ENCODE data around the gene EPHB2. TPM values are rescaled to one million over a fixed set of nuclear protein-coding genes. Genes with fewer than 3 reads are reported as not detected.

EPHB2 gene
- total and polyA plus RNA-seq, 2 donors from 2014 or later = 3.0 to 9.5 TPM

- H3K27ac ChIP-seq (ENCODE audit: low read depth in 2 of 2, low read length in 2 of 2) = no peak overlapping the region
- no peak overlapping the region for H3K4me3 ChIP-seq (ENCODE audit: low read length in 3 of 3)
- no peak for DNase-seq
- no peaks in the 10 kb centered on the region for H3K9me3 ChIP-seq (ENCODE audit: control insufficient read depth in 2 of 3, insufficient read depth in 1 of 3, low read length in 3 of 3)
- TF ChIP-seq, protein P1, sequence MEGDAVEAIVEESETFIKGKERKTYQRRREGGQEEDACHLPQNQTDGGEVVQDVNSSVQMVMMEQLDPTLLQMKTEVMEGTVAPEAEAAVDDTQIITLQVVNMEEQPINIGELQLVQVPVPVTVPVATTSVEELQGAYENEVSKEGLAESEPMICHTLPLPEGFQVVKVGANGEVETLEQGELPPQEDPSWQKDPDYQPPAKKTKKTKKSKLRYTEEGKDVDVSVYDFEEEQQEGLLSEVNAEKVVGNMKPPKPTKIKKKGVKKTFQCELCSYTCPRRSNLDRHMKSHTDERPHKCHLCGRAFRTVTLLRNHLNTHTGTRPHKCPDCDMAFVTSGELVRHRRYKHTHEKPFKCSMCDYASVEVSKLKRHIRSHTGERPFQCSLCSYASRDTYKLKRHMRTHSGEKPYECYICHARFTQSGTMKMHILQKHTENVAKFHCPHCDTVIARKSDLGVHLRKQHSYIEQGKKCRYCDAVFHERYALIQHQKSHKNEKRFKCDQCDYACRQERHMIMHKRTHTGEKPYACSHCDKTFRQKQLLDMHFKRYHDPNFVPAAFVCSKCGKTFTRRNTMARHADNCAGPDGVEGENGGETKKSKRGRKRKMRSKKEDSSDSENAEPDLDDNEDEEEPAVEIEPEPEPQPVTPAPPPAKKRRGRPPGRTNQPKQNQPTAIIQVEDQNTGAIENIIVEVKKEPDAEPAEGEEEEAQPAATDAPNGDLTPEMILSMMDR (IDR thresholded peaks at IDR 0.05; ENCODE audit: borderline replicate concordance, extremely low read depth, insufficient read depth) = no peak
- no peaks in the 10 kb centered on the region for H3K27me3 ChIP-seq (ENCODE audit: control insufficient read depth, insufficient read depth, low read length)
- H3K36me3 ChIP-seq (ENCODE audit: control insufficient read depth in 2 of 3, insufficient read depth in 3 of 3, low read length in 3 of 3) = no peaks in the 10 kb centered on the region
- H3K9ac ChIP-seq (ENCODE audit: low read length in 3 of 3) = no peak overlapping the region
- H3K4me1 ChIP-seq (ENCODE audit: control insufficient read depth in 2 of 3, insufficient read depth in 2 of 3, low read depth in 1 of 3, low read length in 3 of 3) = peaks cover 0 to 3% (median 0%) of the 10 kb centered on the region in 3 donors
- no peak for FAIRE-seq
- intact Hi-C loops (cut with DNase I) = no loop called here
These were observed 44.2 kb downstream of the EPHB2 start for GRCh38 chr1:22754824-22755223.

DNA sequence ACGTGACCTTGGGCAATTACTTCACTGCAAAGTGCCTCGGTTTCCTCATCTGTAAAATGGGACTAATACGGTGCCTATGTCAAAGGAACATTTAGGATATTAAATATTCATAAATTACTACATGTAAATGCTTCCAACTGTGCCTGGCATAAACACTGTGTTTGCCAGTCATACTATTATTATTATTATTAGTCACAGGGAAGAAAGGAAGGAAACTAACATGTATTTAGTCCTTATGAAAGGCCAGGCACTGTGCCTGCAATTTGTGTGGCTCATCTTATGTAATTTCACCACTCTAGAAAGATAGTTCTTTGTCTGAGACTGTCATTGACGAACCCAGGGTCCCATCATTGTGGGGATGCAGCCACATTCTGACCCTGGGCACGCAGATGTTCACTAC lies 45.0 kb downstream of the EPHB2 start:
- H3K4me3 ChIP-seq (ENCODE audit: low read length in 3 of 3) = no peak overlapping the region
- no peak for FAIRE-seq
- no peak overlapping the region for H3K27ac ChIP-seq (ENCODE audit: low read depth in 2 of 2, low read length in 2 of 2)
- no peaks in the 10 kb centered on the region for H3K9me3 ChIP-seq (ENCODE audit: control insufficient read depth in 2 of 3, insufficient read depth in 1 of 3, low read length in 3 of 3)
- H3K4me1 ChIP-seq (ENCODE audit: control insufficient read depth in 2 of 3, insufficient read depth in 2 of 3, low read depth in 1 of 3, low read length in 3 of 3) = no peaks in the 10 kb centered on the region
- no peaks in the 10 kb centered on the region for H3K36me3 ChIP-seq (ENCODE audit: control insufficient read depth in 2 of 3, insufficient read depth in 3 of 3, low read length in 3 of 3)
- intact Hi-C loops (cut with DNase I) = no loop called here
- TF ChIP-seq, protein P1 (IDR thresholded peaks at IDR 0.05; ENCODE audit: borderline replicate concordance, extremely low read depth, insufficient read depth) = no peak
- H3K27me3 ChIP-seq (ENCODE audit: control insufficient read depth, insufficient read depth, low read length) = no peaks in the 10 kb centered on the region
- no peak overlapping the region for H3K9ac ChIP-seq (ENCODE audit: low read length in 3 of 3)
- no peak for DNase-seq

DNA sequence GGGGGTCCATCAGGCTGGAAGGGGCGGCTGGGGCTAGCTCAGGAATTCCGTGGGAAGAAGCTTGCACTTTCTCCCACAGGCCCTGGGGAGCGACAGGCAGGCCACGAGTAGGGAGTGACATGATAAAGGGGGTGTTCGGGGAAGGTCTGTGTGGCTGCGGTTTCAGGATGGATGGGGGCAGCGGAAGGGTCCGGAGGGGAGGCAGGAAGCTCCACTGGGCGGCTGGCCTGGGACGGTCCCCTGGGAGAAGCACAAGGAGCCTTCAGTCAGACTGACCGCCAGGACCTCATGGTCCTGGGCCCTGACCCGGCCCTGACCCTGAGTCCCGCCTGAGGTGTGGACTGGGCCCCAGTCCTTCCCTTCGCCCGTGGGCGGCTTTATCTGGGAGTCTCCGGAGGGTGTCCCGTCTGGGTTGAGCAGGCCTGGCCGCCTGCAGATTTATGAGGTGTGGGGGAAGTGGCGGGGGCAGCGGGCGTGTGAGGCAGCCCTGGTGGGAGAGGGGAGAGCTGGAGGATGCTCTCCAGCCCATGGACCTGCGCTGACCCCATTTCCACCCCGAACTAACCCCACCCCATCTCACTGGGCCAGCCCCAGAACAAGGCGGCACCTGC lies 45.6 kb downstream of the EPHB2 start:
- Histone ChIP-seq H3K9me3 (ENCODE audit: control insufficient read depth in 2 of 3, insufficient read depth in 1 of 3, low read length in 3 of 3) (no peaks in the 10 kb centered on the region), H3K4me1 (ENCODE audit: control insufficient read depth in 2 of 3, insufficient read depth in 2 of 3, low read depth in 1 of 3, low read length in 3 of 3) (no peaks in the 10 kb centered on the region), H3K9ac (ENCODE audit: low read length in 3 of 3) (no peak overlapping the region), H3K27me3 (ENCODE audit: control insufficient read depth, insufficient read depth, low read length) (no peaks in the 10 kb centered on the region), H3K4me3 (ENCODE audit: low read length in 3 of 3) (no peak overlapping the region), H3K36me3 (ENCODE audit: control insufficient read depth in 2 of 3, insufficient read depth in 3 of 3, low read length in 3 of 3) (no peaks in the 10 kb centered on the region), H3K27ac (ENCODE audit: low read depth in 2 of 2, low read length in 2 of 2) (no peak overlapping the region)
- DNase-seq (peak in 4 of 5 donors; percentile 65 to 77 (median 72)), FAIRE-seq (no peak)
- TF ChIP-seq, protein P1 (IDR thresholded peaks at IDR 0.05; ENCODE audit: borderline replicate concordance, extremely low read depth, insufficient read depth) = no peak
- intact Hi-C loops (cut with DNase I) = no loop called here

DNA sequence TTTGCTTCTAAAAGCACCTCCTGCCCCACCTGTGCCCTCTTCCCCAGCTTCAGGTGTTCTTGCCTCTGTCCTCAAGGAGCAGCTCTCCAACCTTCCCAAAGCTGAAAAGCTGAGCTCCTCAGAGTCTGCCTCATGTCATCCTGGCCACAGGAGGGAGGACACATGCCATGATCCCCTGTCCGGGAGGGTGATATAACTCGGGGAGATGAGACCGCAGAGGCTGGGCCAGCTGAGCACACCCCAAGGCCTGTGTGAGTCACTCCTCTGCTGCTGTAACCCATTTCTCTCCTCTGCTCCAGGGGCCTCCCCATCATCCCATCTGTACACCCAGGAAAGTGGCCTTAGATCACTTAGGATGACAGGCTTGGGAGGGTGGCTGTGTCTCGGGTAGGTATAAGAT lies 49.8 kb downstream of the EPHB2 start:
- Histone ChIP-seq H3K27ac (ENCODE audit: low read depth in 2 of 2, low read length in 2 of 2) (no peak overlapping the region), H3K36me3 (ENCODE audit: control insufficient read depth in 2 of 3, insufficient read depth in 3 of 3, low read length in 3 of 3) (no peaks in the 10 kb centered on the region), H3K4me1 (ENCODE audit: control insufficient read depth in 2 of 3, insufficient read depth in 2 of 3, low read depth in 1 of 3, low read length in 3 of 3) (no peaks in the 10 kb centered on the region), H3K27me3 (ENCODE audit: control insufficient read depth, insufficient read depth, low read length) (no peaks in the 10 kb centered on the region), H3K9ac (ENCODE audit: low read length in 3 of 3) (no peak overlapping the region), H3K4me3 (ENCODE audit: low read length in 3 of 3) (no peak overlapping the region), H3K9me3 (ENCODE audit: control insufficient read depth in 2 of 3, insufficient read depth in 1 of 3, low read length in 3 of 3) (no peaks in the 10 kb centered on the region)
- intact Hi-C loops (cut with DNase I) = no loop called here
- no peak for FAIRE-seq
- TF ChIP-seq, protein P1 (IDR thresholded peaks at IDR 0.05; ENCODE audit: borderline replicate concordance, extremely low read depth, insufficient read depth) = no peak
- DNase-seq = no peak

Measured in kidney (tissue), 14 donors.